Loucy (cell line): Measurements from ENCODE around the gene GZMM.

Source experiments
- CTCF ChIP-seq: fragments of 200-600 bp; sonication (generic); conservative IDR thresholded peaks from 2 replicates; pipeline ENCODE4 v1.5.1; 2014; ENCODE audit warnings: mild to moderate bottlenecking, antibody characterized with exemption, low read length
- EZH2phosphoT487 ChIP-seq: fragments of 200-600 bp; IDR thresholded peaks from 2 replicates; pipeline ENCODE4 v1.6.1; 2018; ENCODE audit warnings: antibody characterized with exemption, mild to moderate bottlenecking, moderate library complexity, borderline replicate concordance

- TF ChIP-seq CTCF (no peak), EZH2phosphoT487 (no peak)
Observed at GRCh38 chr19:576768-577438, 33.0 kb downstream of the GZMM start.
